ENCODE results near the gene QPRT.
"Not testable (repeated sequence)": the region's sequence is repeated elsewhere in the genome, so short reads cannot be mapped to it uniquely, and the experiment has no call there.

The QPRT gene

DNA sequence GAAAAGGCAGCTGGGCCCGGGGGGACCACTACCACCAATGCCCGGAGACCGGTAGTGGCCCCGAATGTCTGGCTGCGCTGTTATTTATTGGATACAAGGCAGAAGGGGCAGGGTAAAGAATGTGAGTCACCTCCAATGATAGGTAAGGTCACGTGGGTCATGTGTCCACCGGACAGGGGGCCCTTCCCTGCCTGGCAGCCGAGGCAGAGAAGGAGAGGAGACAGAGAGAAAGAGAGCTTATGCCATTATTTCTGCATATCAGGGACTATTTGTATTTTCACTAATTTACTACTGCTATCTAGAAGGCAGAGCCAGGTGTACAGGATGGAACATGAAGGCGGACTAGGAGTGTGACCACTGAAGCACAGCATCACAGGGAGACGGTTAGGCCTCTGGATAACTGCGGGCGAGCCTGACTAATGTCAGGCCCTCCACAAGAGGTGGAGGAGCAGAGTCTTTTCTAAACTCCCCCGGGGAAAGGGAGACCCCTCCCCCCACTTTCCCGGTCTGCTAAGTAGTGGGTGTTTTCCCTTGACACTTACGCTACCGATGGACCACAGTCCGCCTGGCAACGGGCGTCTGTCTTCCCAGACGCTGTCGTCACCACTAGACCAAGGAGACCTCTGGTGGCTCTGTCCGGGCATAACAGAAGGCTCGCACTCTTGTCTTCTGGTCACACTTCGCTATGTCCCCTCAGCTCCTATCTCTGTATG lies 42.3 kb downstream of the QPRT start:
- DNase-seq: peak in 1 of 2 experiments; percentile 64

DNA sequence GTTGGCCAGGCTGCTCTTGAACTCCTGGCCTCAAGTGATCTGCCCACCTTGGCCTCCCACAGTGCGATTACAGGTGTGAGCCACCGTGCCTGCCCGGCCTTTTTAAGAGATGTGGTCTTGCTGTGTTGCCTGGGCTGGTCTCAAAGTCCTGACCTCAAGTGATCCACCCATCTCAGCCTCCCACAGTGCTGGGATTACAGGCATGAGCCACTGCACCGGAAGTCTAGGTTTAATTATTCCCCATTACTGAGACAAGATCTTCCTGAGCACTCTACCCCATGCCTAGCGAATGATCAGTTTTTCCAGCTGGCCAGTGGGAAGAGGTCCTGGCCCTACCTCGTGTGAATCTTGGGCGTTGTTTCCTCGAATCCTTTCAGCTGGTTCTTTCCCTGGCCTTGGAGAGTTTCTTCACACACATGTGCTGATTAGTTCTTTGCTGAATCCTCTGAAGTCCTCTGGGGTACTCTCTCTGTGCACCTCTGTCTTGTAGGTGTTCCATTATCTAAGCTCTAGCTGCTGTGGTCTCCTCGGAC lies 47.9 kb downstream of the QPRT start:
- no peak for DNase-seq

DNA sequence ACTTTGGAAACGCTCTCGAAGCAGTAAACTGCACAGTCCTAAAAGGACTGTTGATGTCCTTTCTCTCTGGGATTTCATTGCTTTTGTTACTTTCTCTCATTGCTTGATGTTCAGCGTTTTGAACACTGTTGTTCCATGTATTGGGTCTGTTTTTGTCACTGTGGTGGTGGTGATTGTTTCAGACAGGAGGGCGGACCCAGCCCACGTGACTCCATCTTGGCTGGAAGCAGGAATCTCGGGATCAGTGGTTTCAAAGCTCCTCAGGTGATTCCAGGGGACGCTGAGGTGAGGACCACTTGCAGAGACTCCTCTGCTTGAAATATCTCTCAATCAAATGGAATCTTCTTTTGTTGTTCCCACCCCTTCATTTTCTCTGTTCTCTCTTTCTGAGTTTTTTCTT lies 48.5 kb downstream of the QPRT start:
- no peak for DNase-seq

DNA sequence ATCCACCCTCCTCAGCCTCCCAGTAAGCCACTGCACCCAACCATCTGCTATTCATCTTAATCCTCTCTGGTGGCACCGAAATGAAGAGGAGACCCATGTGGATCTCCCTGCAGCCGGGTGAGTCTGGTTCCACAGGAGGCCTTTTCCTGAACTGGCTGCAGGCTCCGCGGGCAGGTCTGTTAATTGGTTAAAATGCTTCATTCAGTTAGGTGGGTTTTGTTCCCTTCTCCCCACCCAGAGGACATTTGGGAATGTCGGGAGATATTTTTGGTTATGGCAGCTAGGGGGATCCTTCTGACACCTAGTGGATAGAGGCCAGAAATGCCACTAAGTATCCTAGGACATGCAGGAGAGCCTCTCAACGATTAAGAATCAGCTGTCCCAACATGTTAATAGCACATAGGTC lies 50.1 kb downstream of the QPRT start:
- DNase-seq: peak in 1 of 2 experiments; percentile 20

DNA sequence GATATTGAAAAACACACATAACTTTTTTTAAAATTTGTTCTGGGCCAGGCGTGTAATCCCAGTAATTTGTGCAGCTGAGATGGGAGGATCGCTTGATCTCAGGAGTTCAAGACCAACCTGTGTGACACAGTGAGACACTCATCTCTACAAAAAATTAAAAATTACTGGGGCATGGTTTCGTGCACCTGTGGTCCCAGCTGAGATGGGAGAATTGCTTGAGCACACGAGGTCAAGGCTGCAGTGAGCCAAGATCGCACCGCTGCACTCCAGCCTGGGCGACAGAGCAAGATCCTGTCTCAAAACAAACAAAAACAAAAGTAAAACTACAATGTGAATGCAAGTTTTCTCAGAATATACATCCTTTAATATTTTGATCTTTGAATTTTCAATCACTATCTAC lies 51.7 kb downstream of the QPRT start:
- DNase-seq: no peak

DNA sequence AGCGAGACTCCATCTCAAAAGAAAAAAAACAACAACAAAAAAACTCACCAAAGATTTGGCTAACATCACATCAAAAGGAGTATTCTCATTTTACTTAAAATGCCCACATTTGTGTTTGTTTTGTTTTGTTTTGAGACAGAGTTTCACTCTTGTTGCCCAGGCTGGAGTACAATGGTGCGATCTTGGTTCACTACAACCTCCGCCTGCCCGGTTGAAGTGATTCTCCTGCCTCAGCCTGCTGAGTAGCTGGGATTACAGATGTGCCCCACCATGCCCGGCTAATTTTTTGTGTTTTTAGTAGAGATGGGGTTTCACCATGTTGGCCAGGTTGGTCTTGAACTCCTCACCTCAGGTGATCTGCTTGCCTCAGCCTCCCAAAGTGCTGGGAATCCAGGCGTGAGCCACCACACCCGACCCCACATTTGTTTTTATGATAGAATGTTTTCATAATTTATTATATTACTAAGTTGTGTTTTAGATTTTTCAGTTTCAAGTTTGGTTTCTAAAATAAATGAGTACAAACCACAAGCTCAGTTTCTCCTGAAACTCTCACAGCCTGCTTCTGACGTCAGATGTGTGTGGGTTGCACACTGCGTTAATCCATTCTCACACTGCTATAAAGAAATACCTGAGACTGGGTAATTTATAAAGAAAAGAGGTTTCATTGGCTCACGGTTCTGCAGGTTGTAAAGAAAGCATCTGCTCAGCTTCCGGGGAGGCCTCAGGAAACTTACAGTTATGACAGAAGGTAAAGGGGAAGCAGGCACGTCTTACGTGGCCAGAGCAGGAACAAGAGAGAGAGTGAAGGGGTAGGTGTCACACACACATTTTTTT lies 53.0 kb downstream of the QPRT start:
- not testable (repeated sequence) for DNase-seq

DNA sequence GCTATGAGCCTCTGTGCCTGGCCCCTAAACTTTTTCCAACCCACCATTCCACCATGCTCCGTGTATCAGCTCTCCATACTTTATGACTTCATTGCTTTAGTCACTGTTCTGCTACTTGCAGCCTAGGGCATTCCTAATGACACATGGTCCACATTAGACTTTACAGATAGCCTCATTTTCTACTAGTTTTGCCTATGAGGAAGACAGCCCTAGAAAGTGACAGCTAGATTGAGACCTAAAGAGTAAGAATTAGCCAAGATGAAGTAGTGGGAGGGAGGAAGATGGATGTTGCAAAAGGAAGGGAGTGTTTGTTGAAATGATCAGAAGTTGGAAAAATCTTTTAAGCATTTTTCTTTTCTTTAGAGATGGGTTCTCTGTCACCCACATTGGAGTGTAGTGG lies 55.8 kb downstream of the QPRT start:
- no peak for DNase-seq

DNA sequence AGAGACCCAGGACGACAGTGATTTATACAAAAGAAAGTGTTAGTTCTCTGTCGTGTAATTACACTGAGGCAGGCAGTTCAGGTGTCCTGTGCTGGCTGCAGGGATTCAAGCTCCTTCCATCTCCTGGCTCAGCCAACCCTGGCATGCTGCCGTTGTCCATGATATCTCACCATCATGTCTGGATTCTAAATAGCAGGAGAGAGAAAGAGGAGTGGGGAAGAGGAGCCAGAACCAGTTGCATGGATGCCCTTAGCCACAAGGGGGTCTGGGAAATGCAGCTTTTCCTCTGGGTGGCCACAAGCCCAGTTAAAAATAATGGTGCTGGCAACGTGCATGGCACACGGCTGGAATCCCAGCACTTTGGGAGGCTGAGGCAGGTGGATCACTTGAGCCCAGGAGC lies 57.1 kb downstream of the QPRT start:
- no peak for DNase-seq

DNA sequence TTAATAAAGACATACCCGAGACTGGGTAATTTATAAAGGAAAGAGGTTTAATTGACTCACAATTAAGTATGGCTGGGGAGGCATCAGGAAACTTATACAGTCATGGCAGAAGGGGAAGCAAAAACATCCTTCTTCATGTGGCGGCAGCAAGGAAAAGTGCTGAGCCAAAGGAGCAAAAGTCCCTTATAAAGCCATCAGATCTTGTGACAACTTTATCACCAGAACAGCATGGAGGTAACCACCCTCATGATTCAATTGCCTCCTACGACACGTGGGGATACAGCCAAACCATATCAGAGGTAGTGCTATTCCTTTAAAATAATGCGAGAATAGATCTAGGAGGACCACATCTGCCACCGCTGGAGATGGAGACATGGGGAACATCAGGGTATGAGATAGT lies 57.8 kb downstream of the QPRT start:
- no peak for DNase-seq

DNA sequence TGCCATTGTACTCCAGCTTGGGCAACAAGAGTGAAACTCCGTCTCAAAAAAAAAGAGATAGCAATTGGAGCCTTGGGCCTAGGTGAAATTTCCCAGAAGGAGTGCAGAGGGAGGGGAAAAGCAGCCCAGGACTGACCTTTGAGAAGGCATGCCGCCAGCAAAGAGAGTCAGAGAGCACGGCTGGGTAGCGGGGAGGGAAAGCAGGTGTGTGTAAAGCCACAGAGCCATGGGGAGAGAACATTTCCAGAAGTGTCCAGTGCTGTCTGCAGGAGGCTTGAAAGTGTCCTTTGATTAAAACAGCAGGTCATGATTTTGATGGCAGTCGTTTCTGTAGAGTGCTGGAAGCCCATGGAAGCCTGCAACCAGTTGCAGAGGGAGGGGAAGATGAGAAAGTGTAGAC lies 58.7 kb downstream of the QPRT start:
- no peak for DNase-seq

DNA sequence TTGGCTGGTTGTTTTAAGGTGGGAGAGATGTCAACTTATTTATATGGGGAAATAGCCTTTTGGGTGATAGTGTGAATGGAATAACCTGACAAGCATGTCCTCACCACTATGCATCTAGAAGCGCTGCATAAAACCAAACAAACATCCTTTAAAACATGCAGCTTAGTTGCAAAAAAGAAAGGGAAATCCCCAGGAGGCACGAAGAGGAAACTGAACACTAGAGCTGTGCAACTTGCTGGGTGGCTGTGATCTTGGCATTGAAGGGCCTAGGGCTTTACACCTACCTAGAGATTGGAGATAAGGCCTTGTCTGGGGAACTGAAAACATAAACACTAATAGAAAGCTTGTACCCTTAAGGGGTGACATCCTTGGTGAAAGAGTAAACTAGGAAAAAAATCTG lies 59.5 kb downstream of the QPRT start:
- DNase-seq: no peak

DNA sequence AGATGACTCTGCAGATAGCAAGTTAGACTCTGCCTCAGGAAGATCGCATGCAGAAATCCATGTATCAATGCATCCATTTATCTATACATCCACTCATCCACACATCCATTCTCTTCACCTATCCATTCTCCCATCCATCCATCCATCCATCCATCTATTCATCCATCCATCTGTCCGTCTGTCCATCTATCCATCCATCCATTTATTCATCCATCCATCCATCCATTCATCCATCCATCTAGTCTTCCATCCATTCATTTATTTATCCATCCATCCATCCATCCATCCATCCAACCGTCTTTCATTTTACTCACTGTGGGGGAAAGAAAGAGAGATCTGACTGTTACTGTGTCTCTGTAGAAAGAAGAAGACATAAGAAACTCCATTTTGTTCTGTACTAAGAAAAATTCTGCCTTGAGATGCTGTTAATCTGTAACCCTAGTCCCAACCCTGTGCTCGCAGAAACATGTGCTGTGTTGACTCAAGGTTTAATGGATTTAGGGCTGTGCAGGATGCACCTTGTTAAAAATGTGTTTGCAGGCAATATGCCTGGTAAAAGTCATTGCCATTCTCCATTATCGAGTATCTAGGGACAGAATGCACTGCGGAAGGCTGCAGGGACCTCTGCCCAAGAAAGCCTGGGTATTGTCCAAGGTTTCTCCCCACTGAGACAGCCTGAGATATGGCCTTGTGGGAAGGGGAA lies 61.1 kb downstream of the QPRT start:
- DNase-seq: not testable (repeated sequence)

DNA sequence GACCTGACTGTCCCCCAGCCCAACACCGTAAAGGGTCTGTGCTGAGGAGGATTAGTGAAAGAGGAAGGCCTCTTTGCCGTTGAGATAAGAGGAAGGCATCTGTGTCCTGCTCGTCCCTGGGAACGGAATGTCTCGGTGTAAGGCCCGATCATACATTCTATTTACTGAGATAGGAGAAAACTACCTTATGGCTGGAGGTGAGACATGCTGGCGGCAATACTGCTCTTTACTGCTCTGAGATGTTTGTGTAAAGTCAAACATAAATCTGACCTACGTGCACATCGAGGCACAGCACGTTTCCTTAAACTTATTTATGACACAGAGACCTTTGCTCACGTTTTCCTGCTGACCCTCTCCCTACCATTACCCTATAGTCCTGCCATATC lies 61.6 kb downstream of the QPRT start:
- not testable (repeated sequence) for DNase-seq

DNA sequence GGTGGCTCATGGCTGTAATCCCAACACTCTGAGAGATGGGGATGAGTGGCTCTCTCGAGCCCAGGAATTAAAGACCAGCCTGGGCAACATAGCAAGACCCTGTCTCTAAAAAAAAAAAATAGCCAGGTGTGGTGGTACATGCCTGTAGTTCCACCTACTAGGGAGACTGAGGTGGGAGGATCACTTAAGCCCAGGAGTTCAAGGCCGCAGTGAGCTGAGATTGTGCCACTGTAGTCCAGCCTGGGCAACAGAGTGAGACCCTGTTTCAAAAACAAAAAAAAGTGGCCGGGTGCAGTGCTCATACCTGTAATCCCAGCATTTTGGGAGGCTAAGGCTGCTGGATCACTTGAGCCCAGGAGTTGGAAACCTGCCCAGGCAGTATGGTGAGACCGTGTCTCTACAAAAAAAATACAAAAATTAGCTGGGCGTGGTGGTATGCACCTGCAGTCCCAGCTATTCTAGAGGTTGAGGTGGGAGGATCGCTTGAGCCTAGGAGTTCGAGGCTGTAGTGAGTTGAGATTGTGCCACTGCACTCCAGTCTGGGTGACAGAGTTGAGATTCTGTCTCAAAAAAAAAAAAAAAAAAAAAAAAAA lies 63.8 kb downstream of the QPRT start:
- no peak for DNase-seq

DNA sequence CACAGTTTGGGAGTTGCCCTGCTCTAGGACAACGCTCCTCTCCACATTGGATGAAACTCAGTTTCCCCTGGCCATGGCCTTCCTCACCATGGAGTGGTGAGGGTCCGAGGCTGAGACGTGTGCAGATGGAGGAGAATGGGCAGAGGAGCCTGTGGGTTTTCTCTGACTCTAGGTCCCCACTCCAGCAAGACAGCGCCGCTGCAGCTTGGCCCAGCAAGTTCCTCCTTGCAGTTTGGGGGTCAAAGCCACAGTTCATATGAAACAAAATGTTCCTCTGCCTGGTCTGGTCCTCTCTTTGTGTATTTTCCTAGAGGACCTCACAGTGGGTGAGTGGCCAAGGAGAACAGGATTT lies 64.5 kb downstream of the QPRT start:
- no peak for DNase-seq

DNA sequence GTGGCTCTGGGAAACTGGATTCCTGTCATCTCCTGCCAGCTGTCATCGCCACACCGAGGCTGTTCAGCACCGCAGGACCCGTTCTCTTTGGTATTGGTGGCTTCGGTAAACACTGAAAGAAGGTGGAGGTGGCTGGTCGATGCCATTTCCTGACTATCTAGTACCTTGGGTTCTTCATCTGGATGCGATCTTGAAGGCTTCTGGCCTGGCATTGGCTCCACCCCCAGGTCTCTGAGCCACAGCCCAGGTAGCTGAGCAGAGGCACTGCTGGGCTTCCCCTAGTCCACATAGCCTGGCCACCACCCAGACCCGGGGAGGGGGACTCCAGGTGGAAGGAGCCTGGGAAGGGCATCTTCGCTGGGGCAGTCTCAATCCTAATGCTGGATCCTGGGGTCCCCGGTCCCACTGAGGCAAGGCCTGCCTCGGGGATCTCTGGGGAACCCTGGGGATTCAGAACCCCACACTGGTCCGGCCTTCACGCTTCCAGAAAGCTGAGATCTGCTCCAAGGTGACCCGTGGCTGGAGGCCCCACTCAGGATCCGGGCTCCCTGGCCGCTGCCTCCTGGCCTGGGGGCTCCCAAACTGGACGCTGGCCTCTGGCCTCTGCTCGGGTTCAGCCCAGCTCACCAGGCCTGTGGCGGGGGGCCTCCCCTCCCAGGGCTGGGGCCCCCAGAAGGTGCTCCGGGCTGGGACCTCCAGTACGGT lies 65.0 kb downstream of the QPRT start:
- no peak for DNase-seq

DNA sequence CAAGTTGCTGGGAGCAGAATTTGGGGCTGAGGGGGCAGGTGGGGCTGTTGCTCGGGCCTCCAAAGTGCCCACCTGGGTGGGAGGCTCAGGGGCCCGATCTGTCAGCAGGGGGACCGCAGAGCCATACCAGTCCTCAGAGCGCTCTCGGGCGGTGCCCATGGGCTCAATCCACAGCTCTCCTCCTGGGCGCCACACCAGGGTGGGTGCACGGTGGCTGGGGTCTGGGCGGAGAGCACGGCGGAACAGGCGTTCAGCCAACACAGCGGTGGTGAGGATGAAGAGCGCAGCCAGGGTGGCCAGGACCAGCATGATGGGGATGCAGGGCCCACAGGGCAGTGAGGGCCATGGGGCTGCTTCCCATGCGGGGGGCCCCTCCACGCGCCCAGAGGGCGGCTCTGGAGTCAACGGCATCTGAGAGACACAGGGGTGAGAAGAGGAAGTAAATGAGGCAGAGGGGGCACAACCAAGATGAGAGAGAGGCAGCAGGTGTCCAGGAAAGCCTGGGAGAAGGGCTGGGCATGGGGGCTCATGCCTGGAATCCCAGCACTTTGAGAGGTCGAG lies 65.6 kb downstream of the QPRT start:
- DNase-seq: no peak

DNA sequence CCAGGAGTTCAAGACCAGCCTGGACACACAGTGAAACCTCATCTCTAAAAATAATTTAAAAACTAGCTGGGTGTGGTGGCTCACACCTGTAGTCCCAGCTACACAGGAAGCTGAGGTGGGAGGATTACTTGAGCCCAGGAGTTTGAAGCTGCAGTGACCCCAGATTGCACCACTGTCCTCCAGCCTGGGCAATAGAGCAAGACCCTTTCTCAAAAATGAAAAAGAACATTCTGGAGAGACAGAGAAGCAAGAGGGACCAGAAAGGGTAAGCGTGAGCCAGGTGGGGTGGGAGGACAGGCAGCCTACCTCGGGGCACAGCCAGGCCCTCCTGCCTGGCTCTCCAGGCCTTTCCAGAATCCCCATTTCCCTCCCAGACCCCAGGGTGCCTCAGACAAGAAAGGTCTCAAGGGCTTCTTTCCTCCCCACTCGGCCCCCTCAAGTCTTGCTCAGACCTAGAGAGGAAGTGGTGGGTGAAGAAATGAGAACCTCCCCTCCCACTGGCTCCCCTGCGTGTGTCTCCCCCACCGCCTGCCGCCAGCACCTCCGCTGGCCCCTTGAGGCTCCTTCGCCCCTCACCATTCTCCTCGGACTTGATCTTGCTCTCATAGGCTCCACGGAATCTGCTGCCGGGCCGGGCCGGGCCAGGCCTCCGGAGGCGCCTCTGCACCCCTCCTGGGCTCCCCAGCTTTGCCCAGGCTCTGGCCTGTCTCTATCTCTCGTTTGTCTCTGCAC lies 66.3 kb downstream of the QPRT start:
- DNase-seq: no peak

DNA sequence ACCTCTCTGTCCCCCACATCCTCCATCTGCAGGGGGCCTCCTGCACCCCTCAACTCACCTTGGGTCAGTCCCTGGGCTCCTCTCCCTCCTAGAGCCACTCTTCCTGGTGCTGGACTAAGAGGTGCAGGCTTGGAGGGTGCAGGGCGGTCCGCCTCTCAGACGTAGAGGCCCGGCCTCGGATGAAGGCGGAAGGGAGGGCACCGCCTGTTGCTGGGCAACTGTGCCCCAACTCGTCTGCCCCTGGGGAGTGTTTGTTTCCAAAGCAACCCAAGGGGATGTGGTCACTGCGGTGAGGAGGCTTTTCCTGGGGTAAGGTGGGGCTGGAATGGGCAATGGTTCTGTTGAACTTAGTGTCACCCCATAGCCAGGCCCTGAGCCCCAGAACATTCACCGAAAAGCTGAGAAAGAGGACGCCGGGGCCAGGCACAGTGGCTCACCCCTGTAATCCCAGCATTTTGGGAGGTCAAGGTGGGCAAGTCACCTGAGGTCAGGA lies 66.9 kb downstream of the QPRT start, which contains the start of gene C16orf54:
C16orf54 (minus strand) TSS at position 138 of the 493 bp plus-strand sequence. CDS start 1,039 bp downstream, outside the sequence.
- DNase-seq: no peak

DNA sequence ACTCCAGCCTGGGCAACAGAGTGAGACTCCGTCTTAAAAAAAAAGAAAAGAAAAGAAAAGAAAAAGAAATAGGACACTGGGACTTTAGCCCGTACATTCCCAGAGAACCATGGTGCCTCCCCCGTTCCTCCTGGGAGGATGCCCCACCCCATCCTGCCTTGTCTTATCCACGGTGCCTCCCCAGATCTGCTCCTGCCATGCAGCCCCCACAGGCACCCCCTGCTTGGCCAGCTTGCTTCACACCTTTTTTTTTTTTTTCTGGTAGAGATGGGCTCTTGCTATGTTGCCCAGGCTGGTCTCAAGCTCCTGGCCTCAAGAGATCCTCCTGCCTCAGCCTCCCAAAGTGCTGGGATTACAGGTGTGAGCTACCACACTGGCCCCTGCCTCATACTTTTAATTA lies 67.5 kb downstream of the QPRT start:
- DNase-seq: not testable (repeated sequence)
